GM19035 (cell line): ENCODE data around the gene C11orf21.
"Not testable (repeated sequence)": the region's sequence is repeated elsewhere in the genome, so short reads cannot be mapped to it uniquely, and the experiment has no call there.

Source experiments
- ATAC-seq: cut with Tn5 transposase; IDR thresholded peaks from one replicate; pipeline ENCODE4 v1.9.1; 2021; ENCODE audit not compliant: unreplicated experiment

C11orf21 gene

DNA sequence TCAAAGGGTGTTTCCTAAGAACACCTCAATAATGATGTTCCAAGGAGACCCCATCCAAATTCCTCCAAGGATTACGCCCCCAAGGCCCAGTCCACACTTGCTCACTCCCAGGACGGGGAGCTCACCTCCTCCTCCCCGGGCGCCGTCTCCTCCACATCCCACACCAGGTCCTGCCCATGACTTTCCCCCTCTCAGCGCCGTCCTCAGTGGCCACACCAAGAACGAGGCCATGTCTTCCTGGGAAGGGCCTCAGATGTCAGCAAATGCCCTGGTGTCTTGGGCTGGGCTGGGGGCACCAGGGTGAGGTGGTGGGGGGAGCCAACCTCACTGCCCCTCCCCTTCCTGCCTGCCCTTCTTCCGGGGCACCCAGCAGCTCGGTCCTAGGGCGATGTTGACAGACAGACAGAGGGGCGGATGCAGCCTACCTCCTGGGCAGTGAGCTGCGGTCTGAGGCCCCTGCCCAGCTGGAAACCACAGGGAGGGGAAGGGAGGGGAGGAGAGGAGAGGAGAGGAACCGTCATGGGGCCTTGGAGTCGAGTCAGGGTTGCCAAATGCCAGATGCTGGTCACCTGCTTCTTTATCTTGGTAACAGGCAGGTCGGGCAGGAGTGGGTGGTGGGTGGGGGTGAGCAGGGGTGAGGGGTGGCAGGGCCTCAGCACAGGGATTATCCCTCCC, at the start of gene C11orf21, which contains the start of gene TSPAN32:
Gene C11orf21 (minus strand): TSS at position 288 of the 675 bp plus-strand sequence. CDS start 110 bp downstream, at position 178.
Gene TSPAN32 (plus strand): TSS at position 383 of the 675 bp plus-strand sequence. CDS start 137 bp downstream, at position 520.
- ATAC-seq, result no peak

DNA sequence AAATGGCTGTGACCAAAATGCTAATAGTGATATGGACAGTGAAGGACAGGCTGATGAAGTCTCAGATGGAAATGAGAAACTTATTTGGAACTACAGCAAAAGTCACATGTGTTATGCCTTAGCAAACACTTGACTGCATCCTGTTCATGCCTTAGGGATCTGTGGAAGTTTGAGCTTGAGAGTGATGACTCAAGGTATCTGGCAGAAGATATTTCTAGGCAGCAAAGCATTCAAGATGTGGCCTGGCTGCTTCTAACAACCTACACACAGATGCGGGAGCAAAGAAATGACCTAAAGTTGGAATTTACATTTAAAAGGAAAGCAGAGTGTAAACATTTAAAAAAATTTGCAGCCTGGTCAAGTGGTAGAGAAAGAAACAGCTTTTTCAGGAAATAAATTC, 47.3 kb upstream of the C11orf21 start:
- no peak for ATAC-seq

DNA sequence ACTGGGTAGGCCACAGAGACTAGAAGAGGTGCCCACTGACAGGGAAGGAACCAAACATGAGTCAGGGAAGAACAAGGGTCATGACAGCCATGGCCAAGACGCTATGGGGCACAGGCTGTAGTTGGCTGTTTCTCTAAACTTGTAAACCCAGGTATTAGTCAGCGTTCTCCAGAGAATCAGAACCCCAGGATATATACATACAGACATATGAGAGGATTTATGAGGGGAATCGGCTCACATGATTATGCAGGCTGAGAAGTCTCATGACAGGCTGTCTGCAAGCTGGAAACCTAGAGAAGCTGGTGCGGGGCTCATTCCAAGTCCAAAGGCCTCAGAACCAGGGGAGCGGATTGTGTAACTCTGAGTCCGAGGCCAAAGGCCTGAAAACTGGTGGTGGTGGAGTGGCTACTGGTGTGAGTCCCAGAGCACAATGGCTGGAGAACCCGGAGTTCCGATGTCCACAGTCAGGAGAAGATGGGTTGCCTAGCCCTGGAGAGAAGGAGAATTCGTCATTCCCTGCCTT, 45.7 kb upstream of the C11orf21 start:
- ATAC-seq, result no peak

DNA sequence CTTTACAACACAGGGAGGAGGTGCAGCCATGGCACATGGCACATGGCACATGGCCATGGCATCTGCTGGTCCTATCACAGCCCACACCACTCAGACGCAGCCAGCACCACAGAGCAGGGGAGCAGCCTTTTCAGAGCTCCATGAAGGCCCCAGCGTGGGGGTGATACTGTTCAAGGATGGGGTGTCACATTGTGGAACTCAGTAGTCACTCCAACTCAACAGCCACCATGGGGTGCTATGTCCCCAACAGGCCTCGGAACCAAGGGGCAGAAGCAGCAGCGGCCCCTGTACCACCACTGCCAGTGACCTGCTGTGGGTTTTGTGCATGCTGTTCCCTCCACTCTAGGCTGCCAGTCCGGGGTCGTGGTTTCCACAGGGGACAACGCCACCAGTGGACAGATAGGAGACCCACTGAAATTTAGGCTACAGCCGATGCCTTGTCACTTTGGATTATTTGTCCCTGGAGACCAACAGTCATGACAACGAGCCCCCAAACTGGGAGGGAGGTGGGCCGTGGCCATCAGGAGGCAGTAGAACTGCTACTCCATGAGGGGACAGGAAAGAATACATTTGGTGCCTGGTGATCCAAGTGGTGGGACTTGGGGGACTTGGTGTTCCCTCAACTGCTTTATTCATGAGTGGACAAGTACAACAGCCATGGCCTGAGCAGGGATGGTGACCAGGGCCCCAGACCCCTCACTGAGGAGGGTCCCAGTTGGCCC, 45.0 kb upstream of the C11orf21 start:
- ATAC-seq, result no peak

DNA sequence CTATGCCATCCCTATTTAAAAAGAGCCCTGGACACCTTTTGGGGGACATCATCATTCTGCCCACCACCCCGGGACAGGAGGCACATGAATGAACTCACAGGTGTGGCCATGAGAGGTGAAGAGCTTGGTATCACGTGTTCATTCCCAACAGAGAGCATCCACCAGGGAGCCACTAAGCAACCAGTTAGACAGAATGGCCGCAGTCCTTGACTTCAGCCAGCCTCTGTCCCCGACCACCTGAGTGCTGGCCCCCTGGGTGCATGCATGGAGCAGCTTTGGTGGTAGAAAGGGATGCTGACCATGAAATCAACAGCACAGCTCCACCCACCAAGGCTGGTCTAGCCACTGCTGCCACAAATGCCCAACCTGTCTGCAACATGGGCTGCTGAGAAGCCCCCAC, 44.3 kb upstream of the C11orf21 start:
- ATAC-seq, result no peak

DNA sequence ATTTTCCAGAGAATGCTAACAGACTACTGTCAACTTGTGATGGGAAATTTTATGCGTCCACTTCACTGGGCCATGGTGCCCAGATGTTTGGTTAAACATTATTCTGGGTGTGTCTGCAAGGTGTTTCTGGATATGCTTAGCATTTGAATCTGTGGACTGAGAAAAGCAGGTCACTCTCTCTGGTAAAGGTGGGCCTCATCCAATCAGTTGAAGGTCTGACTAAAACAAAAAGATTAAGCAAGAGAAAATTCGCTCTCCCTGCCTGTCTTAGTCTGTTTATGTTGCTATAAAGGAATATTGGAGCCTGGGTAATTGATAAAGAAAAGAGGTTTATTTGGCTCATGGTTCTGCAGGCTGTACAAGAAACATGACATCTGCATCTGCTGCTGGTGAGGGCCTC, 43.3 kb upstream of the C11orf21 start:
- no peak for ATAC-seq

DNA sequence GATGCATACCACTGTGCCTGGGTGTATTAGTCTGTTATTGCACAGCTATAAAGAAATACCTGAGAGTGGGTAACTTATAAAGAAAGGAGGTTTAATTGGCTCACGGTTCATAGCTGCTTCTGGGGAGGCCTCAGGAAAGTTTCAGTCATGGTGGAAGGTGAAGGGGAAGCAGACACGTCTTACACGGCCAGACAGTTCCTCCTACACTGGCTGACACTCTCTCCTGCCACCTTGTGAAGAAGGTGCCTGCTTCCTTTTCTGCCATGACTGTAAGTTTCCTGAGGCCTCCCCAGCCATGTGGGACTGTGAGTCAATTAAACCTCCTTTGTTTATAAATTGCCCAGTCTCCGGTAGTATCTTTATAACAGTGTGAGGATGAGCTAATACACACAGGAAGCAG, 41.8 kb upstream of the C11orf21 start:
- no peak for ATAC-seq

DNA sequence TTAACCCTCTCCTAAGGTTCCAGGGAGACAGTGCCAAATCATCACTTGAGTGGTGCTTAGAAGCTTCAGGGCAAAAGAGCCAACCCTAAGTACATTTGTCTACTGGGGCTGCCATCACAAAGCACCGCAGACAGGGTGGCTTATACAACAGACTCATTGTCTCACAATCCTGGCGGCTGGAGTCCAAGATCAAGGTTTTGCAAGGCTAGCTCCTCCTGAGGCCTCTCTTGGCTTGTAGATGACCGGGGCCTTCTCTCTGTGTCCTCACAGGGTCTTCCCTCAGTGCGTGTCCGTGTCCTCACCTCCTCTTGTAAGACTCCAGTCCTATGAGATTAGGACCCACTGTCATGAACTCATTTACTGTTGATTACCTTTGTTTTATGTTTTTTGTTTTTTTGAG, 41.3 kb upstream of the C11orf21 start:
- ATAC-seq, result no peak

DNA sequence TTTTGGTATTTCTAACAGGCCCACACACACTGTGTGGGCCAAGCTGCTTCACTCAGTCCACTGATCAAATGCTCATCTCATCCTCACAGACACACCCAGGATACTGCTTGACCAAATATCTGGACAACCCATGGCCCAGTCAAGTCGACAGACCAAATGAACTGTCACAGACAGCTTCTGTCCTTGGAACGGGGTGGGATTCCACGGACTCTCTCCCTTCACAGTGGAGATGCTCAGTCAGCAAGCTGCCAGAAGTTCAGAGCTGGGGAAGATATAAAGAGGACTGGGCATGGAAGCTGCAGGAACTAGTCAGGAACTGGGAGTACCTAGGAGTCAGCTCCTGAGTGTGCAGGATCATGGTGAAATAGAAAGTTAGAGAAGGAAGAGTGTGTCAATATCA, 40.8 kb upstream of the C11orf21 start:
- ATAC-seq, result no peak

DNA sequence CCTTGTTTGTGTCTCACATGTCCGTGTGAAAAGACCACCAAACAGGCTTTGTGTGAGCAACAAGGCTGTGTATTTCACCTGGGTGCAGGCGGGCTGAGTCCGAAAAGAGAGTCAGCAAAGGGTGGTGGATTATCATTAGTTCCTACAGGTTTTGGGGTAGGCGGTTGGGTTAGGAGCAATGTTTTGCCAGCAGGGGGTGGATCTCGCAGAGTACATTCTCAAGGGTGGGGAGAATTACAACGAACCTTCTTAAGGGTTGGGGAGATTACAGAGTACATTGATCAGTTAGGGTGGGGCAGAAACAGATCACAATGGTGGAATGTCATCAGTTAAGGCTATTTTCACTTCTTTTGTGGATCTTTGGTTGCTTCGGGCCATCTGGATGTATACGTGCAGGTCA, 37.0 kb upstream of the C11orf21 start:
- ATAC-seq, result not testable (repeated sequence)

DNA sequence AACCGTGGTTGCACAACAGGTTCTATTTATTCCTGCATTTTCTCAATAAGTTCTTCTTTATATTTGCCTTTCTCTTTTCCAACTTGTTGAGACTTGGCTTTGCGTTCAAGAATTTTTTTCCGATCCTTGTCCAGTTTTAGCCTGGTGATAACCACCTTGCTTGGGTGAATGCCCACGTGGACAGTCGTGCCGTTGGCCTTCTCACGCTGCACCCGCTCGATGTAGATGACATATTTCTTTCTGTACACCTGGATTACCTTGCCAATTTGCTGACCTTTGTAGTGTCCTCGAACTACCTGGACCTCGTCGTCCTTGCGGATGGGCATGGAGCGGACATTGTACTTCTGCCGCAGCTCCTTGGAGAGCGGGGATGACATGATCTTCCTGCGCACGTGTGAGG, 33.6 kb upstream of the C11orf21 start:
- not testable (repeated sequence) for ATAC-seq

DNA sequence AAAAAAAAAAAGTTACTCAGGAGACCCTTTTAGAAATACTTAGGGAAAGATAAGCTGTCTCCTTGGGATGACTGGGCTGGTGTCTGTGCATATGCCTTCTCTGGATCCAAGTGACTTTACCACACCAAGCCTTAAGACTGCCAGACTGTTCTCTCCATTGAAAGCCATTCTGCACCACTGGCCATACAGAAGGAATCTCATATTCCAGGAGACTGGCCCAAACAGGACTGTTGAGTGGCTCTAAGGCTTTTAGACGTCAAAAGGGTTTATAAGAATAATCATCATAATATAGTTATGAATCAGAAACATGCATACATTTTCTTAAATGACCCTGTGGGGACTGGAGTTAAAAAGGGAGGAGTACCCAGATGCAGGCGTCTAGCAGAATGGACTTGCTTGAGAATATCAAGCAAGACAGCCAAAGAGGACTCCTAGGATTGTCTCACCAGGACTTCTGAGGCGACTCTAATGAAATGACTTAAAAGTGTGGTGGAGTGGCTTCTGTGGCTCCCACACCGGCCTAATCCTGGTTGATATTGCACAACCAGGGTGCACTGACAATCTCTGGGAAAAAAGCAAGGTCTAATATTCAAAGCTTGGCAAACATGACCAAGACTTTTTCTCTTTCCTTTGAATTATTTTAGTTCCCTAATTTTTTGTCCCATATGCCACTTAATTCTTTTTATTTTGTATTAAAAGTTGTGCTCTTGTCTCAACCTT, 31.9 kb upstream of the C11orf21 start:
- ATAC-seq, result not testable (repeated sequence)

DNA sequence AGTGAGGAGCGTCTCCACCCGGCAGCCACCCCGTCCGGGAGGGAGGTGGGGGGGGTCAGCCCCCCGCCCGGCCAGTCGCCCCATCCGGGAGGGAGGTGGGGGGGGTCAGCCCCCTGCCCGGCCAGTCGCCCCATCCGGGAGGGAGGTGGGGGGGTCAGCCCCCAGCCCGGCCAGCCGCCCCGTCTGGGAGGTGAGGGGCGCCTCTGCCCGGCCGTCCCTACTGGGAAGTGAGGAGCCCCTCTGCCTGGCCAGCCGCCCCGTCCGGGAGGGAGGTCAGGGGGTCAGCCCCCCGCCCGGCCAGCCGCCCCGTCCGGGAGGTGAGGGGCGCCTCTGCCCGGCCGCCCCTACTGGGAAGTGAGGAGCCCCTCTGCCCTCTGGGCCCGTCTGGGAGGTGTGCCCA, 30.9 kb upstream of the C11orf21 start:
- not testable (repeated sequence) for ATAC-seq

DNA sequence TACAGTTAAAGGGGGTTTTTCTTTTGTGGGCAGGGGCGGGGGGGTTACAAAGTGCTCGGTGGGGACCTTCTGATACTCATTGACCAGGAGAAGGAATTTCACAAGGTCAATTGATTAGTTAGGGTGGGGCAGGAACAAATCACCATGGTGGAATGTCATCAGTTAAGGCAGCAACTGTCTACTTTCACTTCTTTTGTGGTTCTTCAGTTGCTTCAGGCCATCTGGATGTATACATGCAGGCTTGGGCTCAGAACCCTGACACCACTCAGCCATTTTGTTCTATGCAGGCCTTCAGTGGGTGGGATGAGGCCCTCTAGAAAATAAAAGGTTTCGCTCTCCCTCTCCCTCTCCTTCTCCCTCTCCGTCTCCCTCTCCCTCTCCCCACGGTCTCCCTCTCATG, 29.7 kb upstream of the C11orf21 start:
- no peak for ATAC-seq

DNA sequence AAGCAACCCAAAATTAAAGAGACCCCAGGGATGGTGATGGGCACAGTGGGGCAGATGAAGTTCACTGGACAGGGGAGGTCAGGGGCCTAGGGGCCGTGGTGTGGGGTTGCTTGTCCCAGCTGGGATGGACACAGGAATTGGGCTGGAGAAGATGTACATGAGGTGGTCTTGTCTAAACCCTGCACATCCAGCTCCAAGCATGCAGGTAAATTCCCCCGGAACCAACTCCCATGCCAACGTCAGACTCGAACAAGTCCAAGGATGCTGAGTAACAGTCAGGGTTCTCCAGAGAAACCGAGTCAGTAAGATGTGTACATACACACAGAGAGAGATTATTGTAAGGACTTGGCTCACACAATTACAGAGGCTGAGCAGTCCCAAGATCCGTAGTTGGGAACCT, 29.0 kb upstream of the C11orf21 start:
- no peak for ATAC-seq

DNA sequence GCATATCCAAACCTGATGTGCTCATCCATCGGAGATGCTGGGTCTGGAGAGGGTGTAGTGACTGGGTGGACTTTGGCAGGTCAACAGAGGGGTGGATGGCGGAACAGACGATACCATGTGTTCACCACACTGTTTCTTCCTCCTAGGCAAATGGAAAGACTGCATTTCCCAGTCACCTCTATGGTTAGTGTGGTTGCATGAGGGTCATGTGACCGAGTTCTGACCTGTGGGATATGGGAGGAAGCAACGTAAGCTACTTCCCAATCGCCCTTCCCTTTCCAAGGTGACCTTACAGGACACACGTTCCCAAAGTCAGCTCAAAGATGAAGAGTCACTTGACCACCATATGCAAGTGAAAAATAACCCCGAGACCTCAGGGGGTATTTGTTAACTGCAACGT, 27.8 kb upstream of the C11orf21 start:
- no peak for ATAC-seq

DNA sequence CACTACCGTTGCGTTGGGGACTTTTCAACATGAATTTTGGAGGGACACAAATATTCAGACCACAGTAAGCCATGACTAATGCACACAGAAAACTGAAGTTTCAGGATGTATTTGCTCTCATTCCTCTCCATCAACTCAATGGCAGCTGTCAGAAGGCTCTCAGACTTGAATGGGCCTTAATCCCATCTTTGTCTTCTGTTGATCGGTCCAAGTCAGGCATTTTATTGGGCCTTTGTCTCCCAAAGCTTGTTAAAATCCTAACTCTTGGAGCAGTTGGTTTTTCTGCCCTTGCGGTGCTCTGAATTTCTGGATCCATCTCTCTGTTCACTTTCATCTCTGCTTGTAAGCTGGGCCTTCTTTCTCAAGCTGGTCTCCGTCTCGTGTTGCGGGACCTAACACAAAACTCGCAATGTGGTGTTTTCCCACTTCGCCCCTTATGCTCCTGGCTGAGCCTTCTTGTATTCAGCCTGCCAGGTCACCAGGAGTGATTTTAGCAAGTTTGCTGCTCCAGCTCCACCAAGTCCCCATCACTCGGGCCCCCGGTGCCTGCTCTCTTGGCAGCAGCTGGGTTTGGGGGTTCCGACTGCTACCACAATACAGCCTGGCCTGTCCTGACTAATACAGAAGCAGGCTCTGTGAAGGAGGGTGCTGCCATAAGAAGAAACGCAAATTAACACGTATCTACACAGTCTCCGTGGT, 27.1 kb upstream of the C11orf21 start:
- ATAC-seq, result no peak

DNA sequence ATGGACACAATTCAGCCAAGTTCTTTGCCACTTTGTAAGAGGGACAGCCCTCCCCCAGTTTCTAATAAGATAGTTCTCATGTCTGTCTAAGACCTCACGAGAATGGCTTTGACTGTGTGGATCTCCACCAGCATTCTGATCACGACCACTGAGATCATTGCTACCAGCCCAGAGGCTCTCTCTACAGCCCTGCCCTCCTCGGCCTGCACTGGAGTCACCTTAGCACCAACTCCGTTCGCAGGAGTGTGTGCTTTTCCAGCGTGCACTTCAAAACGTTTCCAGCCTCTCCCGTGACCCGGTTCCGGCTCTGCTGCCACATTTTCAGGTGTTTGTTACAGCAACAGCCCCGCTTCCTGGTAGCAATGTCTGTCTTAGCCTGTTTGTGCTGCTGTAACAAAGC, 26.3 kb upstream of the C11orf21 start:
- no peak for ATAC-seq

DNA sequence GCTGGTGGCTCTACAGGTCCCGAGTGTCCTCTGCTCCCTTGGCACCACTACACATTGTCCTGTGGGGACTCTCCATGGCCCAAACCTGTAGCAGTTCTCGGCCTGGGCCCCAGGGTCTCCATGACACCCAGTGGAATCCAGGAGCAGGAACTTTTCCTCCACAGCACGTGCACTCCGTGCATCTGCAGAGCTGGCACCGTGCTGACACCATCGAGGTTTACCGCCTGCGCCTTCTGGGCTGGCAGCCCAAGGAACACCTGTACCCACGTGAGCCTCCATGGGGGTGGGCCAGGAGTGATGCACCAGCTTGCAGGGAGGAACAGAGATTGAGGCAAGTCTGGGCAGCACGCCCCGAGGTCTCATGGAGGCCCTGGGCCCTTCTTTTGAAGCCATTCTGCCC, 25.3 kb upstream of the C11orf21 start:
- no peak for ATAC-seq

DNA sequence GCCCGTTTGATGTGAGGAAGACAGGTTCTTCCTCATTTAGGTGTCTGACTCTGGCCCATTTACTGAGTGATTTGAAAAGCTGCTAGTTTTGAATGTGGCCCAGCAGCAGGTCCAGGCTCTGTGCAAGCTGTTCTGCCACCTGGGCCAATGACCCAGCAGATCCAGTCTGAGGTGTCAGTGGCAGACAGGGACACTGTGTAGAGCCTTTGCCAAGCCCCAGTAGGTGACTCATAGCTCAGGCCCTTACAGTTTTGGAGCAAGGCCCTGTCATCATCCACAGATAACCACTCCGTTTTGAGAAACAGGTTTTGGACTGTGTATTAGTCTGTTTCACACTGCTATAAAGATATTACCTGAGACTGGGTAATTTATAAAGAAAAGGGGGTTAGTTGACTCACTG, 24.0 kb upstream of the C11orf21 start:
- no peak for ATAC-seq

DNA sequence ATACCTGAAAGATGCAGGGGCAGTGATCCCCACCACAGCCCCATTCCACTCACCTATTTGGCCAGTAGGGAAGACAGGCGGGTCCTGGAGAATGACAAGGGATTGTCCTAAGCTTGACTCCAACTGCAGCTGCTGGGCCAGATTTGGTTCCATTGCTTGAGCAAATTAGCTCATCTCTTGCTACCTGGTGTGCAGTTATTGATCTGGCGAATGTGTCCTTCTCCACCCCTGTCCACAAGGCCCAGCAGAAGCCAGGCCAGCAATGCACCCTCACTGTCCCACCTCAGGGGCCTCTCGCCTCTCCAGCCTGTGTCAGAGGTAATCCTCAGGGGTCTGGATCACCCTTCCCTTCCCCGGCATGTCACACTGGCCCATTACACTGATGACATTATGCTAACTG, 23.4 kb upstream of the C11orf21 start:
- no peak for ATAC-seq
